VCaP (cell line): ENCODE measurements around the gene TEX264.

Experiments
- H3K27ac ChIP-seq: fragments of 450-650 bp; 2 replicates; pipeline ENCODE4 v1.5.1; 2017
- TF ChIP-seq, protein P1 (sequence below): fragments of 450-650 bp; conservative IDR thresholded peaks from 2 replicates; pipeline ENCODE4 v1.5.1; 2017; ENCODE audit warnings: mild to moderate bottlenecking, moderate library complexity

The TEX264 gene

DNA sequence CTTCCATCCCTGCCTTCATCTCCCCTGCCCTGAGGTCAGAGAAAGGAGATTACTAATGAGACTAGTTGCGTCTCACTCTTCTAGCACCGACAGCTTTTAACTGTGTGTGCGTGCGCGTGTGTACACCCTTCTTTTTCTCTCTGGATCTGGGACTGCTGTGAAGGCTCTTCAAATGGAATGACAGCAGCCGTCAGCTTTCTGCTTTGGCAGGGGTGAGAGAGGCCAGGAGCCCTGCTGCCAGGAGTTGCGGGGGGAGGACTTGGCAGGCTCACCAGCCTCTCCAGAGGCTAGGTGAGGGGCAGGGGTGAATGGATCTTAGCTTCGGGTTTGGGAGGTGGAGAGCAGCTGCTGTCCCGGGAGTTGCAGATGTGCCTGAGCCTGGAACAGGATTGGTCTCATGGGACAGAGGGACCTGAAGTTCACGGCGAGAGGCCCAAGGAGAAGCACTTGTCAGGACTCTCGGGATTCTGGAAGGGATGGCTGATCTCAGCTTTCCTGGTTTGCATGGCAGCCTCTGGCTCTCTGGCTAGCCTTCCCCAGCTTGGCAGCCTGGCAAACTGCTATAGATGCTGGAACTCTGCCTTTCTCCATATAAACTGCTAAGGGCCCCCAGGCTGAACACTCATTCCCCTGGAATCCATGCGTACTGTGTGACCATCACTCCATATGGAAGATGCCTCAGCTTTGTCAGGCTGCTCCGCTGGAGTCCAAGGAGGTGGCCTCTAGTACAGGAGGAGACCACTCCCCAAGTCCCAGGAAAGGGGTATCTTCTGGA is 16.6 kb downstream of the TEX264 start:
- H3K27ac ChIP-seq = no peak overlapping the region
- TF ChIP-seq, protein P1, sequence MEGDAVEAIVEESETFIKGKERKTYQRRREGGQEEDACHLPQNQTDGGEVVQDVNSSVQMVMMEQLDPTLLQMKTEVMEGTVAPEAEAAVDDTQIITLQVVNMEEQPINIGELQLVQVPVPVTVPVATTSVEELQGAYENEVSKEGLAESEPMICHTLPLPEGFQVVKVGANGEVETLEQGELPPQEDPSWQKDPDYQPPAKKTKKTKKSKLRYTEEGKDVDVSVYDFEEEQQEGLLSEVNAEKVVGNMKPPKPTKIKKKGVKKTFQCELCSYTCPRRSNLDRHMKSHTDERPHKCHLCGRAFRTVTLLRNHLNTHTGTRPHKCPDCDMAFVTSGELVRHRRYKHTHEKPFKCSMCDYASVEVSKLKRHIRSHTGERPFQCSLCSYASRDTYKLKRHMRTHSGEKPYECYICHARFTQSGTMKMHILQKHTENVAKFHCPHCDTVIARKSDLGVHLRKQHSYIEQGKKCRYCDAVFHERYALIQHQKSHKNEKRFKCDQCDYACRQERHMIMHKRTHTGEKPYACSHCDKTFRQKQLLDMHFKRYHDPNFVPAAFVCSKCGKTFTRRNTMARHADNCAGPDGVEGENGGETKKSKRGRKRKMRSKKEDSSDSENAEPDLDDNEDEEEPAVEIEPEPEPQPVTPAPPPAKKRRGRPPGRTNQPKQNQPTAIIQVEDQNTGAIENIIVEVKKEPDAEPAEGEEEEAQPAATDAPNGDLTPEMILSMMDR = no peak

DNA sequence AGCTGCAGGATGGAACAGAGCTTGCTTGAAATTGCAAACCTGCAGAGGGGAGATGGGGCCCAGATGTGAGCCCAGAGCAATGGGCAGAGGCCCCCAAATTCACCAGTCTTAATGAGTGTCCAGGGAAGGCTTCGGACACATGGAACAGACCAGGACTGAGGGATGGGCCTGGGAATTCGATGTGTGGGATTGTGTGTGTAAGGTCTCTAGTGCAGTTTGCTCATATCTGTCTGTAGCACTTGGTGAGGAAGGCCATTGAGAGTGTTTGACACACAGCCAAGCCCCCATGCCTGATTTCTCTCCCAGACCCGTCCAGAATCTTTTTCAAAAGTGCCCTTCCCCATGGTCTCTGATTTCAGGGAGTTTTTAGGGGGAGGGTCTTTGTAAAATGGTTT is 17.2 kb downstream of the TEX264 start:
- H3K27ac ChIP-seq = no peak overlapping the region
- TF ChIP-seq, protein P1 = no peak

DNA sequence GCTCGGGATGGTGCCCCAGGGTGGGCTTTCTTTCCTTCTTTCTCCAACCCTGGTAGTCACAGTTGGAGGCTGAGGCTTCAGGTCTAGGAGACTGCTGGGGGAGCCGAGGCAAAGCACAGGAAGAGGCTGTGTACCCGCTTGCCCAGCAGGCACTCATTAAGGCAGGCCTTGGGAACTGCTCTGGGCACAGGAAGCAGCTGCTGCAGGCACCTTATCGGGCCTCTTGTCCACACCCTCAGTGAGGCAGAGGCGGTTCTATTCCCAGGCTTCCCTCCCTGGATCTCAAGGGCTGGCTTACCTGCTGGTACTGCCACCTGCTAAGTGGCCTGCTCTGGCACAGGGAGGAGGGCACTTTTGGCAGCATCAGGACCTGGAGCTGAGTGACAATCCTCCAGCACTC is 20.0 kb downstream of the TEX264 start:
- no peak overlapping the region for H3K27ac ChIP-seq
- TF ChIP-seq, protein P1 = no peak

DNA sequence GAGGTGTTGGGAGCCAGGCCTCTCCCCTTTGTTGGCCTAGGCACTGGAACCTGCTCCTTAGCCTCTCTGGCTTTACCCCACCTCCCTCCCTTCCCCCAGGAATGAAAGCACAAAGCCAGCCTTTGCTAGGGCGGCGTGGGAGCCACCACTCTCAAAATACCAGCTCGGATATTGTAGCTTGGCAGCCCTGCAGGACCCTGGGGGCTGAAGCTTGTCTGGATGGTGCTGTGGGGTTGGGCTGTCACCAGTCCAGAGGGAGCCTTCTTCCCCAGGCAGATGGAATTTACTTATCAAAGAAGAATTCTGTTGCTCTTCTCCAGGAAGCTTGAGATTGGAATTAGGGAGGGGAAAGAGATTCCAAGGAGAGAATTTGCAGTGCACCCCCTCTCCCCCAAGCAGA is 20.9 kb downstream of the TEX264 start:
- TF ChIP-seq, protein P1 = no peak
- H3K27ac ChIP-seq = no peak overlapping the region

DNA sequence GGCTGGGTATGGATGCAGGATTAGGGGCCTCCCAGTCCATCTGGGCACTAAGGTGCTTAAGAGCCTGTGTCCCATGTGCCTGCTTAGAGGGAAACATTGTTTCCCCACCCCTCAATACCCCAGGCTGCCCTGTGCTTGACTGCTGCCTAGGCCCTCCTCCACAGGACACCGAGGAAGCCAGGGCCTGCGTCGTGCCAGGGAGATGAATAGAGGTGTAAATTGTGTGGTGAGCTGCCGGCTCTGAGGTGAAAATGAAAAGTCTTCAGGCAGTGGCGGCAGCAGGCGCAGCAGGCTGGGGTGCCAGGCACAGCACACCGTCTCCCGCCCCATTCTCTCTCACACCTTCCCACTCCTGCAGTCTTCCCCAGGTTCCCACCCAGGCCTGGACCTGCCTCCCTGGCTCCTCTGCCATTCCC is 21.9 kb downstream of the TEX264 start:
- TF ChIP-seq, protein P1 = no peak
- no peak overlapping the region for H3K27ac ChIP-seq

DNA sequence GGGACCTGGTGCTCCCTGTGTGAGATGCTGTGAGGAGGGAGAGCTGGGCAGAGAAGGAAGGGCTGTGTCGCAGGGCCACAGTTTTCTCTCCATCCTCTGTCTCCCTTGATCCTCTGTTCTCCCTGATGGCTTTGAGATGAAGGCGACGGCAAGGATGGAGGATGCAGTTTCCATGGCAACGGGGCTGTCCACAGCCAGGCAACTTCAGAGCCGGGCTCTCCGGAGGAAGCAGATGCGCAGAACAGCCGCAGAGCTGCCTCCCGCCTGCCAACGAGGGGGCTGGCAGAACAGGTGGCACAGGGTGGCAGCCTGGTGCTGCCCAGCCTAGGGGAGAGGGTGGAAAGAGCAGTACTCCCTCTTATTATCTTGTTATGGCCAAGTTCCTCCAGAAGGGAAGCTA is 25.9 kb downstream of the TEX264 start:
- TF ChIP-seq, protein P1 = no peak
- H3K27ac ChIP-seq = no peak overlapping the region

DNA sequence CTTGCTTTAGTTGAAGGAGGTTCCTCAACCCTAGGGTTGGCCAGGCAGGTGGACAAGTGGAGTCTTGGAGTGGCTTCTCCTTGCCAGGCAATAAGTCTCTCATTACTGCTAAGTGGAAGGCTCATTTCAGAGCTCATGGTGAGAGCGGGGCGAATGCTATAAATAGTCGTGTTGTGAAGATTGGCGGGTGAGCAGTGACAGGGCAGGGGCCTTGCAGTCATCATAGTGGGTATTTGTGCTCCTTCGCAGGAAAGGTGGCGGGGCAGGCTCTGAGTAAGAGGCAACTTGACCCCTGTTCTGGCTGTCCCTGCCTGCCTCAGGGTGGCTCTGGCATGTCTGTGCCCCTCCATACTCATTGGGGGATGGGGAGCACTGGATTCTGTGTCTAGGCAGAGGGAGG is 27.2 kb downstream of the TEX264 start:
- TF ChIP-seq, protein P1 = no peak
- no peak overlapping the region for H3K27ac ChIP-seq
